HG03457 (cell line): ENCODE measurements around the gene SMC1B.
"Not testable (repeated sequence)": the region's sequence is repeated elsewhere in the genome, so short reads cannot be mapped to it uniquely, and the experiment has no call there.

Source experiments
- ATAC-seq: cut with Tn5 transposase; IDR thresholded peaks from one replicate; pipeline ENCODE4 v1.9.1; 2021; ENCODE audit warnings: moderate number of reproducible peaks; ENCODE audit not compliant: unreplicated experiment

SMC1B gene

DNA sequence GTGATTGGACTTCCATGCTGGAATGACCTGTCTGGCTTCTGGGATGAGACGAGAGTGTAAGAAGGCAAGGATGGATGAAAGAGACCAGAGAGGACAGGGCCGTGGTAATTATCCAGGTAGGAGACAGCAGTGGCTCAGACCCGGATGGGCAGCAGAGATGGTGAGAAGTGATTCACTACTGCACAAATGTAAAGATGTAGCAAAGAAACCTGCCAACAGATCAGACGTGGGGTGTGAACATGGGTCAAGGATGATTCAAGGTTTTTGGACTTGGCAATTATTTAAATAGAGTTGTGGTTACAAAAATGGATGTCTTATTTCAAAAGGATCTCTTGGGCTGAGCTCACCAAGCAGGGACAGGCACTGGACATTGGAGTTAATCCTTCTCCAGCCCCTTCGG is 32.8 kb upstream of the SMC1B start:
- ATAC-seq, result no peak

DNA sequence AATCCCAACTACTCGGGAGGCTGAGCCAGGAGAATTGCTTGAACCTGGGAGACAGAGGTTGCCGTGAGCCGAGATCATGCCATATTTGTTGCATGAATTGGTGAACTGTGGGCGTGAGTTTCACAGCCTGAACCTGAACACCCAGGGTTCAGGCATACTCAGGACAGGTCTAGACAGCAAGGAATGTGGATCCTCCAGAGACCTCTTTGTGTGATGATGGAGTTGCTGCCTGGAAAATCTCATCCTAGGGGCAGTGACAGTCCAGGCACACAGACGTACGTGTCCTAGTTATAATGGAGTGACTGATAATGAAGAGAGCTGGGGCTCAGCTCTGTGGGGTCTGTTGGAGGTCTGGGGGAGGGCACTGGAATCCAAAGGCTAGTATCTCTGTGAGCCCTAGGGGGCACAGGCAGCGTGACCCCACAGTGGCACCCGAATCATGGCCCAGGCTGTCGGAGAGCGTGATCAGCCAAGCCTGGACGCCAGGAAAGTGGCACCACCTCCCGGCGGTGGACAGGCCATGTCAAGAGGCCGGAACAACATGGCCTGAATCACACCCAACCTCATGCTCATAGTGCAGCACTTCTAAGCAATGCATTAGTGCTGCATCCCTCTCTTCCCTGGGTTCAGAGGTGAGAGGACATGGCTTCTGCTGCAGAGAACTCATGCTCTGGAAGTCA is 31.8 kb upstream of the SMC1B start:
- ATAC-seq, result no peak

DNA sequence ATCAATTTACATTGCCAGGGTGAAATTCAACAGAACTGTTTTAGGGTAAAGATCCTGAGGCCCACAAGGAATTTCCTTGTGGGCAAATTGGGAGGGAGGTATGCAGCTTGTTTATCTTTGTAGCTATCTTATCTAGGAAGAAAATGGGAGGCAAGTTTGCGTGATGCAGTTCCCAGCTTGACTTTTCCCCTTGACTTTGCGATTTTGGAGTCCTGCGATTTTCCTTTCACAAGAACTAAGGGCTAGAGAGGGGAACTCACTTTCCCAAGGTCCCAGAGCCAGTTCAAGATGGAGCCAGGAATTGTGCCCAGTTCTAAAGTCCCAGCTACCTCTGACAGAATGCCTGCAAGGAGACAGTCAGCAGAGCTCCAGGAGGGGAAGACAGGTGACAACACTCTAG is 30.8 kb upstream of the SMC1B start:
- no peak for ATAC-seq

DNA sequence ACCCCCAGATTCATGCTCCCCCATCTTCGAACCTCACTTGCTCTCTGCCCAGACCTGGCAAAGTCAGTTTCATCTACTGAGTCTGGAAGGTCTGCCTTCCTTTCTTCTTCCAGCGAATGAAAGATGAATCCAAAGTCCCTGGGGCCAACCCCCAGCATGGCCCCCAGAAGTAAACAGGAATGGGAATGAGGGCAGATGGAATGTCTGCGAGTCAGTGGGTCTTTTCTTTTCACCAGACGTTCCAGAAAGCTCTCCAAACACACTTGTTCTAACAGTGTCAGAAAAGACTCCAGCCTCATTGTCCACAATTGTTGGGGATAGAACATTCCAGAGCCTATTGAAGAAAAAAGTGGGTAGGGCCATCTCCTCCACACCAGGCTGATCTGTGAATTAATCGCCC is 28.7 kb upstream of the SMC1B start:
- ATAC-seq, result no peak

DNA sequence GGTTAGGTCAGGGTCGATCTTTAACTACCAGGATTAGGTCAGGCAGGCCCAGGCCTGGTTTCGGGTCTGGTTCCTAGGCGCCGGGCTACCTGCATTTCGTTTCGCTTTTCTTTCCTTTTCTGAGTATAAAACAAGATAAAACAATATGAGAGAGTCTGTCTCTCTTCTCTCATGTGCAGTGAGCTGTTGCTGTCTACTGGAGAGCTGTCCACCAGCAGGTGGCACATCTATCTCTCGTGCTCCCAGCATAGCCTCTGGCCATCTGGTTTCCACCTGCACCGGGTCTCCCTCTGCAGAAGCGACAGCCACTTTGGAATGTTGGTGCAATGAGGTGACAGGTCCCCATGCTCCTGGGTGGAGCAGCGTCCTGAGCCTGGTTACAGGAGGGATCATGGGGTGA is 27.7 kb upstream of the SMC1B start:
- ATAC-seq, result no peak

DNA sequence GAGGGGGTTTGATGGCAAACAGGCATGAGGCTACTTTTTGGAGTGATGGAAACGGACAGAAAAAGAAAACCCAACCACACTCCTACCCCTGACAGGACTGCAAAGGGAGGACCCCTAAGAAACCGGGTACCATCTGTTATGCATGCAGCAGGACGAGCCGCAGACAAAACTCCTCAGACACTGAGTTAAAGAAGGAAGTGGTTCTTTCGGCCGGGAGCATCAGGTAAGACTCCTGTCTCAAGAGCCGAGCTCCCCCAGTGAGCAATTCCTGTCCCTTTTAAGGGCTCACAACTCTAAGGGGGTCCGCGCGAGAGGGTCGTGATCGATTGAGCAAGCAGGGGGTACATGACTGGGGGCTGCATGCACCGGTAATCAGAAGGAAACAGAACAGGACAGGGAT is 27.3 kb upstream of the SMC1B start:
- not testable (repeated sequence) for ATAC-seq

DNA sequence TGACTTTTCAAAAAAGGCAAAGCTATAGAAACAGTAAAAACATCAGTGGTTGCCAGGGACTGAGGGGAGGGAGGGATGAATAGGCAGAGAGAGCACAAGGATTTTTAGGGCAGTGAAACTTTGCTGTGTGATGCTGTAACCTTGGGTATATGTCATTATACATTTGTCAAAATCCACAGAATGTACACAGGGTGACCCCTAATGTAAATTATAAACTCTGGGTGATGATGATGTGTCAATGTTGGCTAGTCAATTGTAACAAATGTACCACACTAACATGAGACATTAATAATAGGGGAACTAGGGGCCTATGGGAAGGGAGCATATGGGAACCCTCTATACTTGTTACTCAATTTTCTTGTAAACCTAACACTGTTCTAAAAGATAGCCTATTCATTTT is 24.9 kb upstream of the SMC1B start:
- ATAC-seq, result no peak

DNA sequence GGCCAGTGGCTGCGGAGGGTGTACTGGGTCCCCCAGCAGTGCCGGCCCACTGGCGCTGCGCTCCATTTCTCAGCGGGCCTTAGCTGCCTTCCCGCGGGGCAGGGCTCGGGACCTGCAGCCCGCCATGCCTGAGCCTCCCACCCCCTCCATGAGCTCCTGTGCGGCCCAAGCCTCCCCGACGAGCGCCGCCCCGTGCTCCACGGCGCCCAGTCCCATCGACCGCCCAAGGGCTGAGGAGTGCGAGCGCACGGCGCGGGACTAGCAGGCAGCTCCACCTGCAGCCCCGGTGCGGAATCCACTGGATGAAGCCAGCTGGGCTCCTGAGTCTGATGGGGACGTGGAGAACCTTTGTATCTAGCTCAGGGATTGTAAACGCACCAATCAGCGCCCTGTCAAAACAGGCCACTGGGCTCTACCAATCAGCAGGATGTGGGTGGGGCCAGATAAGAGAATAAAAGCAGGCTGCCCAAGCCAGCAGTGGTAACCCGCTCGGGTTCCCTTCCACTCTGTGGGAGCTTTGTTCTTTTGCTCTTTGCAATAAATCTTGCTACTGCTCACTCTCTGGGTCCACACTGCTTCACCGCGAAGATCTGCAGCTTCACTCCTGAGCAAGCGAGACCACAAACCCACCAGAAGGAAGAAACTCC is 23.6 kb upstream of the SMC1B start:
- not testable (repeated sequence) for ATAC-seq

DNA sequence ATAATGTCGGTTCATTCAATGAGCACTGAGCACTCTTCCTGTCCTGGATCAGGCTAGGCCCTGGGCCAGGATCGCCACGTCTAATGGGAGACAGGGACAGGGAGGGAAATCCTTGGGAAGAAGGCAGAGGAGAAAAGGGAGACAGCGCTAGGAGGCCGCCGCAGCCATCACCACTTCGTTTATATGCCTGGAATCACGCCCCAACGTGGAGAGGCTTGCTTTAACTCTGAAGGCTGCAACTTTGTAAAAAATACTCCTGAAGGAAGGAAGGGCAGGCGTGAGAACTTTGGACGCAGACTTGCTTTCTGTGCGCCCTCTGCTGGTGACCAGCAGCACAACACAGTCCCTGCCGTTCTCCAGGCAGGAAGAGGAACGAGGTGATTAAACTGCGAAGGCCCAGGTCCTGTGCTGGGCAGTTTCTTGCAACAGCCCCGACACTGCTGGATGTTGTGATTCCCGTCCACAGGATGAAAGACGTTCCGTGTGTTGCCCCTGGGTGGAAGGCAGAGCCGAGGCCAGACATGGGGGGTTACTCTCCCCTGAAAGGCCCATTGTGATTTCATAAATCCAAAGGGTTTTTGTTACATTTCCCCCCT is 22.2 kb upstream of the SMC1B start:
- ATAC-seq, result no peak

DNA sequence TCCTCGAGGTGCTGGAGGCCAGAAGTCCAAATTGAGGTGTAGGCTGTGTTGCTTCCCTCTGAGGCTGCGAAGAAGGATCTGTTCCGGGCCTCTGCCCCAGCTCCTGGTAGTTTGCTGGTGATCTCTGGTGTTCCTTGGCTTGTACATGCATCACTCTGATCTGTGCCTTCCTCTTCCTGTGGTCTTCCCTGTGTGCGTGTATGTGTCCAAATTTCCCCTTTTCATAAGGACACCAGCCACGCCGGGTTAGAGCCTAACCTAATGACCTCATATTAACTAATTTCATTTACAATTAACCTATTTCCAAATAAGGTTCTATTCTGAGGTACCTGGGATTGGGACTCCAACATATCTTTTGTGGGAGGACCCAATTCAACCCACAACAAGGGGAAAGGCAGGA is 21.6 kb upstream of the SMC1B start:
- no peak for ATAC-seq

DNA sequence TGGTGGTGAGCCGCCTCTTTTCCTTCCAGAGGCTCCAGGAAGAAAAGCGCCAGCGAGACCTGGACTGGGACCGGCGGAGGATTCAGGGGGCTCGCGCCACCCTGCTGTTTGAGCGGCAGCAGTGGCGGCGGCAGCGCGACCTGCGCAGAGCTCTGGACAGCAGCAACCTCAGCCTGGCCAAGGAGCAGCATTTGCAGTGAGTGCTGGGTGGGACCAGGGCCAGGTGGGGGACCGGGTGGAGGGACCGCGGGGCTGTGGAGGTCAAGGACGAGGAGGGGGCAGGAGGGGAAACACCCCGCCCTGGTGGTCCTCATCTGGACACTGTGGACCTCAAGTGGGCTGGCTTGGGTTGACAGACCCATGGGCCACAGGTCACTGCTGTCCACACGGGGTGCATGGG is 17.5 kb upstream of the SMC1B start:
- ATAC-seq, result no peak

DNA sequence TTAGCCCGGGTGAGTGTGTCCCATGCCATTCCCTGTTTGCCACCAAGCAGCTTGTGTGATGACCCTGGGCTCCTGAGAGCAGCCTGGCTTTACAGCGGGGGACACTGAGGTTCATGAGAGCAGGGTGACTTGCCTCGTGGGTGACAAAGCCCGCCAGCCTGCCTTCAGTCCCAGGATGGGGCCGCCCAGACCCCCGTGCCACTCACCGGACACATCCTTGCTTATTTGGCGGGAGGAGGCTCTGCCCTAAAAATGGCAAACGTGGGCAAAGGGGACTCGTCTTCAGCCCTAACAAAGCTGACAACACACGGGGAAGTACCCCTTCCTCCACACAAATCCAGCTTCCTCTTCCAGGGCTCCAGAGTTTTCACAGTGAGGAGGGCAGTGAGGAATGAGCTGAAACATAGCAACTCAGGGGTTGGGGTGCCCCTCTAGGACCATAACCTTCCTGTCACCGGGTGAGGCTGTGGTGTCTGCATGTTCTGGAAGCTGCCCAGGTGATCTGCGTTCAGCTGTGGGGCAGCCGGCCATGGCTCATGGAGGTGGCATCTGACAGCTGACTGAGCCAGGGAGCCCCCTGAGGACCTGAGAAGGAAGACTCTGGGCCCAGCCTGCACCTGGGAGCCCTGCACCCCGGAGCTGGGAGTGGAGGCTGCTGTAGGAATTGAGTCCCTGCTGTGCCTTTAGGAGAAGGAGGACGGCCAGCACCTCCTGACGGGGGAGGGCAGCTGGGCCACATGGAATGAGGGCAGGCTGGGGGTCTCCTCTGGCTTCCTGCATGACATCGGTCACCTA is 16.8 kb upstream of the SMC1B start:
- ATAC-seq, result no peak

DNA sequence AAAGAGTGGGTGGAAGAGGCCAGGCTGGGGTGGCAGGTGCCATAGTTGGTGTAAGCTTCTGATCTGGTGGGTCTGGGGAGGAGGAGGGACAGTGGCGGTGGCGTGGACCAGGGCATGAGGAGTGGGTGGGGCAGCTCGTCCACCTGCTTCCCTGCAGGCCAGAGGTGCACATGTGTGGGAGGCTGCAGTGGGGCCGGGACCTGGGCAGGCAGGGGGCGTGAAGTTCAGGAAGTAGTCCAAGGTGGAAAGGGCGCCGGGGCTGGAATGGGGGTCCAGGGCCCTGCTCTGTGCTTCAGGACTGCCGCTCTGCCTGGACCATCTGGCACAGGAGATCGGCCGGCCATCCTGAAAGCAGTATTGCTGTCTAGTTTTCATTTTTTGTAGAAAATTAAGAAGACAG is 16.0 kb upstream of the SMC1B start:
- ATAC-seq, result no peak

DNA sequence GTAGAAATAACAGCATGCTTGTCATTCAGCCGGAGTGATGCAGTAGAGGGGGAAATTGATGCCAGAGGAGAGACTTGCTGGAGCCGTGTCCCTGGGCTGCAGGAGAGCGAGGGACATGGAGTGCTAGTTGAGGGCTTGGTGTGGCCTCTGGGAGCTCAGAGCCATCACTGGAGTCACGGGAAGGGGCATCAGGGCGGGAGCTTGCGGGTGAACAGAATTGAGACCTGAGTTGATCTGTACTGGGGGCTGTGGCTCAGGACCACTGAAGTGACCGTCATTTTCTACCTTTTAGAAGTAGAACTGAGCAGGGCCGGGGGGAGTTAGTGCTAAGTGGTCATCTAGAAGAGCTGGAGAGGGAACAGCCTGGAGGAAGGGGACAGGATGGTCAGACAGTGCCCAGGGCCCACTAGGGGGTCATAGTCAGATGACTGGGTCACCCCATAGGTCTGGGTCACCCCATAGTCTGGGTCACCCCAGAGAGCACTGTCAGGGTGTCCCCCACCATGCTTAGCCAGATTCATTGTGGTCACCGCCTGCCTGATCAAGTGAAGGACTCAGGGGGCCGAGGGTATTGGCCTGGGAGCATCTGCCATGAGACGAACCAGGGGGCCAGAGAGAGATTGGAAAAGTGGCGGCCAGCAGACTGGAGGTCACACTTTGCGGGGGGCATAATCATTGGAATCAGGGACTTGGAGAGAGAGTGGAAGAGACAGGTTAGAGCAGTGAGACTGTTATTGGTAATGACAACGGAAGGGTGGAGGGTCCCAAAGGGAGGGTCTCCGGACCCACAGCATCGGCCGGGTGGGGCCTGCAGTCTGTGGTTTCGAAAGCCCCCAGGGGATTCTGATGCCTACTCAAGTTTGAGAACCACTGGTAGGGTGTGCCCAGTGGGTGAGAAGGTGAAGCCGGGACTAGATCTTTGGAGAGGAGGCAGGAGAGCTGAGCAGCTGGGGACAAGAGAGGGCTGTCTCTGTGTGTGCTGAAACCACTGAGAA is 15.3 kb upstream of the SMC1B start:
- no peak for ATAC-seq

DNA sequence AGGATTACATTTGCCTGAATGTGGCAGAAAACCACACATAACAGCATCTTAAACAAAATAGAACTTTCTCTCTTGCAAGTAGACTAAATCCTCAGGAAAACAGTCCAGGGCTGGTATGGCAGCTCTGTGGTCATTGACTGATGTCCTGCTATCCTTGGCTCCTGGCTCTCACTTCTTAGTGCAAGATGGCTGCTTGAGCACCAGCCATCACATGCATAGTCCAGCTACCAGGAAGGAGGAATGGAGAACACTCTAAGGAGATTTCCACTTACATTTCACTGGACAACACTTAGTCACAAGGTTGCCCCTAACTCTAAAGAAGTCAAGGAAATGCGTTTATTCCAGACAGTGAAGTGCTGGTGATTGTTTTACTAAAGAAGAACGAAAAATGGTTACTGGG is 13.7 kb upstream of the SMC1B start:
- no peak for ATAC-seq

DNA sequence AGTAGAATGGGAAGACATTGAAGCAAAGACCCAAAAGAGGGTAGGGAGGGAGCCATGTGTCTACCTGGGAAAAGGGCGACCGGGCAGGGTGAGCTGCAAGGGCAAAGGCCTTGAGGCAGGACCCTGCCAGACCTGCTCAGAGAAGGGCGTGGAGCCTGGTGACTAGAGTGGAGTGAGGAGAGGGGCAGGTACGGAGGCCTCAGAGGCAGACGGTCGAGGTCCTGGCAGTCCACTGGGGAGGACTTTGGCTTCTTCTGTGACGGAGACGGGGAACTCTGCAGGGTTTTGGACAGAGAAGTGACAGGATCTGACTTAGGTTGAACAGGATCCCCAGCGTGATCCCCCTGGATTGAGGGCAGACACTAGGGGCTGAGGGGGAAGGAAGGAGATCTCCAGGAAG is 13.0 kb upstream of the SMC1B start:
- no peak for ATAC-seq

DNA sequence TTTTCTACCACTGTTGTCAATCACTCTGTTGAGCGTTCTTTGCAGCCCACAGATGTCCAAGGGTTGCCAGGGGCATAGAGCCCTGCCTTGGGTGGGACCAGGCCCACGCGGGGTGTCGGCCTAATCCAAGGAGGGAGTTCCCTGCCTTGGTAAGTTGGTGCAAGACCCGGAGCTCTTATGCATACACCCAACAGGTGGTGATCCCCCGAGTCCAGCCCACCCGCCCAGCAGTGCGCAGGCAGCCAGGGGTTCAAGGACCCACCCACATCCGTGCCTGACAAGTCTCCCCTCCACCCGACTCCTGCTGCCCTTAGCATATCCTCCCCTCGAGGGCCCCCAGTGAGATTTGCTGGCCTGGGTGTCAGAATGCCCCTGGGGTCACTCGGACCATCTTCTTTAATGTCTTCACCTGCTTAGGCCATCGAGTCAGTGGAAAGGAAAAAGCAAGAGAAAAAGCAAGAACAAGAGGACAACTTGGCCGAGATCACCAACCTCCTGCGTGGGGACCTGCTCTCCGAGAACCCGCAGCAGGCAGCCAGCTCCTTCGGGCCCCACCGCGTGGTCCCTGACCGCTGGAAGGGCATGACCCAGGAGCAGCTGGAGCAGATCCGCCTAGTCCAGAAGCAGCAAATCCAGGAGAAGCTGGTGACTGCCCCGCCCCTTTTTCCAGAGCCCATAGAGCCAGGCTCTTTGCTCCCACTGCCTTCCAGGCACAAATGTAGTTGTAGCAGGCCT is 12.3 kb upstream of the SMC1B start:
- no peak for ATAC-seq

DNA sequence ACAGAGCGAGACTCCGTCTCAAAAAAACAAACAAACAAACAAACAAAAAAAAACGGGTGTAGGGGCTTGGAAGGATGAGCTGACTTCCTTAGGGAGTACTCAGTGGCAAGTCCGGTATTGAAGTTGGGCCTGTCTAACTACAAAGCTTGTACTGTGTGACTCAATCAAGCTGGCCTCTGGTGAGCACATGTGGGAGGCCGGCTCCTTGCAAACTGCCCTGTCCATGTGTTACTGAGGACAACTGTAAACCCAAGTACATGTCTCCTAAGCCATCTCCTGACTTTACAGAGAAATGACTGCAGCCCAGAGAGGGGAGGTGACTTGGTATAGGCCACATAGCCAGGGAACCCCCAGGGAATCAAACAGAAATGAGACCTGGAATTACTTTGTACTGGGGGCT is 11.7 kb upstream of the SMC1B start:
- no peak for ATAC-seq

DNA sequence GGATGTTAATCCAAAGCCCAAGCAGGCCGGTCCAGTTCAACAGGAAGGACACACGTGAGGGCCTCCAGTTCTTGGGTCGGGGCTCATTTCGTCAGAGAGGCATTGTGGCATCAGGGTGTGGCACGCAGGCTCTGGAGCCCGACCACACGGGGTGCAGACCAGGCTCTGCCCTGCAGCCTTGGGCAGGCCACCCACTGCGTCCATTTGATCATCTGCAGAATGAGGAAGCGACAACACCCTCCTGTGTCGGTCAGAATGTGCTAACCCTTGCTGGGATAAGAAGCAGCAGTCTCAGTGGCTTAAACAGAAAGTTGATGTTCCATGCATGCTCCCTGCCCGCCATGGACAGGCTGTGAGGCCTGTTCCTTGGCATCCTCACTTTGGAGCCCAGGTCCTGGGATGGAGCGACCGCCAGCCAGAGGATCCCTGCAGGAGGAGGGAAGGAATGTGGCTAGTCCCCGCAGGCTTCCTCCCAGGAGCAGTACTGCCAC is 10.9 kb upstream of the SMC1B start:
- ATAC-seq, result no peak

DNA sequence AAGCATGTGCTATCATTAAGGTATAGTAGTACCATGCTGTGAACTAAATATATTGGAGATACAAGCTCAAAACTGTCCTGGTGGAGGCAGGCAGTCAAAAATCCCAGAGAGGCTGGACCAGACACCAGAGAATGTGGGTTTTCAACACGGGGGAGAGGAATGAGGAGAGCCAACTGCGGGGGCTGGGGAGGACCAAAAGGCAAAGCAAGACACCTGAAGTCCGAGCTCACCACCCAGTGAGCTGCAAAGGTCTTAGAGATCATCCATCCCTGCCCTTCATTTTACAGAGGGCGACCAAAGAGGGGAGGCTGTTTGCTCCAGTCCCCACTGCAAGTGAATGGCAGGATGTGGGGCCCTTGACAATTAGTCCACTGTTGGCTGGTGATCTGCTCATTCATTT is 10.1 kb upstream of the SMC1B start:
- no peak for ATAC-seq
